ENCODE results near the gene ABCB8.
"Not testable (repeated sequence)": the region's sequence is repeated elsewhere in the genome, so short reads cannot be mapped to it uniquely, and the experiment has no call there.

Gene ABCB8

GRCh38 chr7:151040616-151041375 lies 12.5 kb downstream of the ABCB8 start (continued):
- no peak for TF ChIP-seq ZNF214 (tag by site-specific recombination; IDR thresholded peaks at IDR 0.05; ENCODE audit: borderline replicate concordance)

GRCh38 chr7:151043449-151043848 lies 15.2 kb downstream of the ABCB8 start:
- H3K9me3 ChIP-seq (ENCODE audit: control insufficient read depth, insufficient read depth, low read depth, low read length); H3K4me1 ChIP-seq (ENCODE audit: control insufficient read depth, insufficient read depth, low read length); CTCF ChIA-PET; H3K27ac ChIP-seq (ENCODE audit: extremely low read depth, low read depth, low read length); H3K4me3 ChIP-seq (ENCODE audit: low read depth, low read length): not testable (repeated sequence)
- POLR2A ChIA-PET, result interaction anchor here (0.6 kb wide), 1 partner anchor 14 kb away, joined by 3 read pairs; no protein-coding TSS in a partner anchor
- peaks cover 0 to 36% of the 10 kb centered on the region in 2 experiments; a peak in 1 of 3 replicates for H3K36me3 ChIP-seq (ENCODE audit: control insufficient read depth in 2 of 2, insufficient read depth in 1 of 2, low read length in 2 of 2)

GRCh38 chr7:151043959-151044358 lies 15.7 kb downstream of the ABCB8 start:
- POLR2A ChIA-PET, result interaction anchor here (0.6 to 1.4 kb wide), 2 partner anchors 15 to 16 kb away, joined by 3 to 4 read pairs; partner anchors contain the start of gene ABCB8
- no peaks in the 10 kb centered on the region for H3K9me3 ChIP-seq (ENCODE audit: control insufficient read depth, insufficient read depth, low read depth, low read length)
- H3K27ac ChIP-seq (ENCODE audit: extremely low read depth, low read depth, low read length), result no peak overlapping the region
- H3K4me3 ChIP-seq (ENCODE audit: low read depth, low read length), result no peak overlapping the region
- H3K4me1 ChIP-seq (ENCODE audit: control insufficient read depth, insufficient read depth, low read length), result peaks cover 4% of the 10 kb centered on the region
- peaks cover 0 to 36% of the 10 kb centered on the region in 2 experiments; a peak in 1 of 3 replicates for H3K36me3 ChIP-seq (ENCODE audit: control insufficient read depth in 2 of 2, insufficient read depth in 1 of 2, low read length in 2 of 2)
- TF ChIP-seq SP2 (tag by site-specific recombination; IDR thresholded peaks at IDR 0.05), result no peak
- no peak for TF ChIP-seq OSR2 (tag by site-specific recombination; IDR thresholded peaks at IDR 0.05)
- CTCF ChIA-PET, result no interaction called here

- H3K27ac ChIP-seq (ENCODE audit: extremely low read depth, low read depth, low read length), result no peak overlapping the region
- no peaks in the 10 kb centered on the region for H3K9me3 ChIP-seq (ENCODE audit: control insufficient read depth, insufficient read depth, low read depth, low read length)
- H3K4me3 ChIP-seq (ENCODE audit: low read depth, low read length), result no peak overlapping the region
- no peaks in the 10 kb centered on the region for H3K4me1 ChIP-seq (ENCODE audit: control insufficient read depth, insufficient read depth, low read length)
- ChIA-PET POLR2A (interaction anchor here (1.4 kb wide), 1 partner anchor 17 kb away, joined by 4 read pairs; the partner anchor contains the start of gene ABCB8), CTCF (interaction anchor here (0.7 to 1.2 kb wide), 2 partner anchors 33 to 36 kb away, joined by 3 to 4 read pairs; partner anchors contain the start of gene FASTK)
- peaks cover 0 to 36% of the 10 kb centered on the region in 2 experiments; a peak in 1 of 3 replicates for H3K36me3 ChIP-seq (ENCODE audit: control insufficient read depth in 2 of 2, insufficient read depth in 1 of 2, low read length in 2 of 2)
- TF ChIP-seq KLF16 (tag by site-specific recombination; IDR thresholded peaks at IDR 0.05), result no peak
- TF ChIP-seq ZNF555 (tag by site-specific recombination; conservative IDR thresholded peaks at IDR 0.05), result no peak
- TF ChIP-seq KLF17 (tag by site-specific recombination; IDR thresholded peaks at IDR 0.05), result no peak
- TF ChIP-seq FEZF1 (tag by site-specific recombination; IDR thresholded peaks at IDR 0.05), result no peak
- TF ChIP-seq ZNF561 (tag by site-specific recombination; IDR thresholded peaks at IDR 0.05; ENCODE audit: borderline replicate concordance), result no peak
- TF ChIP-seq GLIS1 (tag by site-specific recombination; IDR thresholded peaks at IDR 0.05), result peak; percentile 51
- no peak for TF ChIP-seq SP3 (tag by site-specific recombination; IDR thresholded peaks at IDR 0.05)
- no peak for TF ChIP-seq BCL11A (tag by site-specific recombination; IDR thresholded peaks at IDR 0.05; ENCODE audit: low read depth)
- no peak for TF ChIP-seq ZFHX2 (tag by site-specific recombination; conservative IDR thresholded peaks at IDR 0.05)
- no peak for TF ChIP-seq ZNF140 (tag by site-specific recombination; IDR thresholded peaks at IDR 0.05)
- peak; percentile 80 for TF ChIP-seq ZIC2 (tag by site-specific recombination; IDR thresholded peaks at IDR 0.05)
- TF ChIP-seq ZNF394 (tag by site-specific recombination; IDR thresholded peaks at IDR 0.05; ENCODE audit: borderline replicate concordance), result no peak
- TF ChIP-seq PRDM2 (tag by site-specific recombination; IDR thresholded peaks at IDR 0.05; ENCODE audit: borderline replicate concordance), result no peak
- no peak for TF ChIP-seq MYNN (tag by site-specific recombination; IDR thresholded peaks at IDR 0.05; ENCODE audit: borderline replicate concordance)
- no peak for TF ChIP-seq ZNF248 (tag by site-specific recombination; IDR thresholded peaks at IDR 0.05)
- TF ChIP-seq ELK4 (IDR thresholded peaks at IDR 0.05; ENCODE audit: borderline replicate concordance, low read depth, low read length), result no peak
These were observed 17.0 kb downstream of the ABCB8 start for GRCh38 chr7:151045262-151045661.

Measured in HEK293 (cell line).